Measurements from ENCODE around the gene MGLL. TPM values are rescaled to one million over a fixed set of nuclear protein-coding genes. Genes with fewer than 3 reads are reported as not detected.

MGLL gene
- total RNA-seq, 1 donor from 2014 or later: 82.2 TPM

- no peak for TF ChIP-seq CTCF (conservative IDR thresholded peaks at IDR 0.05; ENCODE audit: low read depth, low read length)
Measured at GRCh38 chr3:127815641-127816605, 6.4 kb downstream of the MGLL start.

GRCh38 chr3:127815001-127815400, 7.3 kb downstream of the MGLL start:
- H3K4me3 ChIP-seq (ENCODE audit: low read depth, low read length): no peak overlapping the region
- no peak for DNase-seq (ENCODE audit: low read depth)
- no peak for TF ChIP-seq CTCF (conservative IDR thresholded peaks at IDR 0.05; ENCODE audit: low read depth, low read length)

More at GRCh38 chr3:127815641-127816605, 6.4 kb downstream of the MGLL start:
- DNase-seq (ENCODE audit: low read depth): no peak
- no peak overlapping the region for H3K4me3 ChIP-seq (ENCODE audit: low read depth, low read length)

- H3K4me3 ChIP-seq (ENCODE audit: low read depth, low read length): no peak overlapping the region
- DNase-seq (ENCODE audit: low read depth): no peak
- TF ChIP-seq CTCF (conservative IDR thresholded peaks at IDR 0.05; ENCODE audit: low read depth, low read length): no peak
Measured at GRCh38 chr3:127814325-127814781, 8.0 kb downstream of the MGLL start.

- DNase-seq (ENCODE audit: low read depth): no peak
- TF ChIP-seq CTCF (conservative IDR thresholded peaks at IDR 0.05; ENCODE audit: low read depth, low read length): no peak
Measured at GRCh38 chr3:127812151-127812550, 10.2 kb downstream of the MGLL start.

GRCh38 chr3:127811717-127812116, 10.6 kb downstream of the MGLL start:
- H3K4me3 ChIP-seq (ENCODE audit: low read depth, low read length): no peak overlapping the region
- no peak for TF ChIP-seq CTCF (conservative IDR thresholded peaks at IDR 0.05; ENCODE audit: low read depth, low read length)

More at GRCh38 chr3:127812151-127812550, 10.2 kb downstream of the MGLL start:
- no peak overlapping the region for H3K4me3 ChIP-seq (ENCODE audit: low read depth, low read length)

GRCh38 chr3:127809611-127810010, 12.7 kb downstream of the MGLL start:
- TF ChIP-seq CTCF (conservative IDR thresholded peaks at IDR 0.05; ENCODE audit: low read depth, low read length): no peak
- no peak overlapping the region for H3K4me3 ChIP-seq (ENCODE audit: low read depth, low read length)
- no peak for DNase-seq (ENCODE audit: low read depth)

More at GRCh38 chr3:127811717-127812116, 10.6 kb downstream of the MGLL start:
- DNase-seq (ENCODE audit: low read depth): no peak
